Stimulated activated effector memory CD8-positive, alpha-beta T cell treated with anti-CD3 and anti-CD28 coated beads, Interleukin-12 subunit alpha, Interleukin-12 subunit beta, amount 100 ng/mL, for 72 hours (primary cell): ENCODE measurements around the gene ATG13.
A peak's percentile ranks its signal among the peaks of the same experiment; 100 is the strongest.
"Not testable (repeated sequence)": the region's sequence is repeated elsewhere in the genome, so short reads cannot be mapped to it uniquely, and the experiment has no call there.

Source experiments
- ATAC-seq: fragments of 150-1000 bp; cut with Tn5 transposase; 2 replicates; pipeline ENCODE4 v1.10.0; 2021
- DNase-seq, 2 donors: peaks; one replicate each; pipeline ENCODE4 v3.0.0; 2021 to 2022; ENCODE audit warnings: low spot score in 2 of 2
- H3K27ac Mint-ChIP-seq: one replicate; pipeline ENCODE4 v1.8.0; 2022; ENCODE audit warnings: mild to moderate bottlenecking, mixed read lengths
- H3K36me3 Mint-ChIP-seq: one replicate; pipeline ENCODE4 v1.8.0; 2022; ENCODE audit warnings: mild to moderate bottlenecking, mixed read lengths
- H3K4me1 Mint-ChIP-seq: one replicate; pipeline ENCODE4 v1.8.0; 2022; ENCODE audit warnings: mixed read lengths
- H3K4me3 Mint-ChIP-seq: one replicate; pipeline ENCODE4 v1.8.0; 2022; ENCODE audit warnings: mild to moderate bottlenecking, mixed read lengths
- H3K9me3 Mint-ChIP-seq: one replicate; pipeline ENCODE4 v1.8.0; 2022; ENCODE audit warnings: mixed read lengths

Gene ATG13

DNA sequence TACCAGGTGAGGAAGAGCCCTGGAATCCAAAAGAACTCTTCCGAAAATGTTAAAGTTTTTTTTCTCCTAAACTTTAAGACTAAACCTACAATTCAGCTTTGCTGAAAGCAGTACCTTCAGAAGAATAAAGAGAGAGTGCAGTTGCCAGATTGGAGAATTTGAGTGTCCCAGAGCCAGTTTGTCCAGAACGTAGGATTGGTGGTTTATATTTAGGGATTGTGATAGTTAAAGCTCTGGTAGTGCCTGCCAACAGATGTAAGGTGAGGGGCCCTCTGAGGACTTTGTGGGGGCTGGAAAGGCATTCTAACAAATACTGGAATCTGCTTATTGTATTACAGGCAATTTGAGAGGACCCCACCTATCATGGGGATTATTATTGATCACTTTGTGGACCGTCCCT is 39.8 kb downstream of the ATG13 start:
- ATAC-seq, result no peak
- Mint-ChIP-seq H3K36me3 (peaks cover 100% of the 10 kb centered on the region), H3K9me3 (no peaks in the 10 kb centered on the region), H3K4me3 (no peak overlapping the region), H3K27ac (peak overlapping the region; percentile 20), H3K4me1 (no peaks in the 10 kb centered on the region)
- DNase-seq, result no peak

DNA sequence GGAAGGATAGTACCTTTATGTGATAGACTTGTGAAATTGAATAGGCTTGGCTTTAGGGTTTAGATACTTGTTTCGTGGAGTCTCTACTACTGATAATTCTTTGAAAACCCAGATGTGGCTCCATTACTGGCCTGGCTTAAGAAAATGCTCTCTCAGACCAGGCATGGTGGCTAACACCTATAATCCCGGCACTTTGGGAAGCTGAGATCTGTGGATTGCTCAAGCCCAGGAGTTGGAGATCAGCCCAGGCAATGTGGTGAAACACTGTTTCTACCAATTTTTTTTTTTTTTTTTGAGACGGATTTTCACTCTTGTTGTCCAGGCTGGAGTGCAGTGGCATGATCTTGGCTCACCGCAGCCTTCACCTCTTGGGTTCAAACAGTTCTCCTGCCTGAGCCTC is 40.9 kb downstream of the ATG13 start:
- Mint-ChIP-seq H3K9me3 (no peaks in the 10 kb centered on the region), H3K4me1 (no peaks in the 10 kb centered on the region), H3K4me3 (no peak overlapping the region), H3K36me3 (peaks cover 100% of the 10 kb centered on the region), H3K27ac (peak overlapping the region; percentile 54)
- ATAC-seq (no peak), DNase-seq (no peak)

DNA sequence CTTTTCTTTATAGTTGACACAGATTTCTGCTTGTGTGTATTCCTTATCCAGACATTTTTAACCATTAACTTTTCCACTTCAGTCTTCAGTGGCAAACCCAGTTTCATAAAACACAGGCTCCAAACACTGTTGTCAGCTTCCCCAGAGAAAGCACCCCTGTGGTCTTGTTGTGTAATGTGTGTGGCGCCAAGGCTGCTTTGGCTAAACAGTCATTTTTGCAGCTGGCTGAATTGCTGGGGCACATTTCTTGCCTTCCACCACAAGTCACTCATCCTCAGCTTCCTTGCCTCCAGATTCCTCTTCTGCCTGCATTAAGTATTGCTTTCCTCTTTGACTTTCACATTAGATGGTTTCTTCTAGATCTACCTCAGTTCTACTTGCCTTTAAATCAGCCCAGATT is 42.6 kb downstream of the ATG13 start:
- Mint-ChIP-seq H3K36me3 (peaks cover 100% of the 10 kb centered on the region), H3K4me1 (no peaks in the 10 kb centered on the region), H3K27ac (no peak overlapping the region), H3K4me3 (no peak overlapping the region), H3K9me3 (no peaks in the 10 kb centered on the region)
- no peak for DNase-seq
- no peak for ATAC-seq

DNA sequence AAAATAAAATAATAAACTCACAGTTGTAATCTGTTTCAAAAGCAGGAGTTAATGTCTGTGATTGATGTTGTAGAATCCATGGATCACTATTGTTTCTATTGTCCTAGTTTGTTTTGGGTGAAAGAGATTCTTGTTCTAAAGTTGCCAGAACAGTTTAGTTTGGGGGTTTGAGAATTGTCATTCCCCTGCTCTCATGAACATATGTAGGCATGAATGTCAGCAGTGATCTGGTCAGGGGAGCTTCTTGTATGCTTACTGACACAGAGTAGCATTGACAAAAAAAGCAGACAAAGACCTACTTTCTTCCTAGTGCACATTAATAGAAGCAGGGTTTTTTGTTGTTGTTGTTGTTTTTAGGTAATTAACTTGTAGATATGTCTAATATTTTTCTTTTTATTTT is 44.5 kb downstream of the ATG13 start:
- H3K36me3 Mint-ChIP-seq, result peaks cover 100% of the 10 kb centered on the region
- no peak overlapping the region for H3K4me3 Mint-ChIP-seq
- H3K27ac Mint-ChIP-seq, result peak overlapping the region; percentile 14
- H3K4me1 Mint-ChIP-seq, result no peaks in the 10 kb centered on the region
- no peaks in the 10 kb centered on the region for H3K9me3 Mint-ChIP-seq
- no peak for ATAC-seq
- DNase-seq, result no peak

DNA sequence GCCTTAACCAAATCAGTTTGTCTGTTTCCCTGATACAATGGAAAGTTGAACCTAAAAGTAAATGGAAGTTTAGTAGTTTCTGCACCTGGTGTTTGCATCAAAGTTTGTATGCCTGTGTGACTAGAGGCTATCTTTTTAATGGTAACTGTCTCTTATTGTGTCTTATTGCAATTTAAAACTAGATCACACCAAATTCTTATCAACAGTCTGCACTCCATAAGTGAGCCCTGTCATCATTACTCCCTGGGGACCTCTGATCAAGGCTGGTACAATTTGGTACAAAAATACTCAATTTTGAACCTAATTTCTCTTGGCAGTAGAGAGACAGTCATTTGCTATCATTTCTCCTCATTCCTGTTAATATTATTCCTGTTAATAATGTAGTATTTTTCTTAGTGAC is 45.0 kb downstream of the ATG13 start:
- no peak for ATAC-seq
- Mint-ChIP-seq H3K27ac (peak overlapping the region; percentile 14), H3K36me3 (peaks cover 100% of the 10 kb centered on the region), H3K9me3 (no peaks in the 10 kb centered on the region), H3K4me1 (no peaks in the 10 kb centered on the region), H3K4me3 (no peak overlapping the region)
- no peak for DNase-seq

DNA sequence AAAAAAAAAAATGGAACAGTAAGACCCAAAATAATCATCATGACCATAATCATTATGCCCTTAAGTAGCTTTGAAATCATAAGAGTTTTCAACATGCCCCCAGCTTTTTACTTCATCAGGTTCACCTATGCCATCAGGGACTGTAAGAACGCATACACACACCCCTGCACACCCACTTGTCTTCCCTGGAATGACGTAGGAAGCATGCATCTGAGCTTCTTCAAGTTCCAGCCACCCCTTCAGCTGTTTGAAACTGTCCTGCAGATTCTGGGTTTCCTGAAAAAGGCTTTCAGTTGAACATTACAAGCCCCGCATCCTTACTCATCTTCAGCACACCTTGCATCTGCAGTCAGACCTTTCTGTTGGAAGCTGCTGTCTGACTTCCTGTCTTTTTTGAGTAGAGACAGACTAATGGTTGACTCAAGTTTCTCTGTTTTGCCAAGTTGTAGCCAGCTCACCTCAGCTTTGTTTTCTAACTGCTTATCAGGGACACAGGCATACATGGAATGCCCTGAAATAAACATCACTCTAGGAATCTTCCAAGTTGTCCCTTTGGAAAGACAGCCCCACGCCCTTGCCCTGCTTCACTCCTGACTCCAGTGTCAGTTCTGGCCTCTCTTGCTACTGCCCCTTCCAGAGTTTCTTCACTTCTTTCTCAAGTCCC is 46.1 kb downstream of the ATG13 start:
- ATAC-seq (no peak), DNase-seq (no peak)
- peak overlapping the region; percentile 80 for H3K27ac Mint-ChIP-seq
- peaks cover 100% of the 10 kb centered on the region for H3K36me3 Mint-ChIP-seq
- H3K4me1 Mint-ChIP-seq, result no peaks in the 10 kb centered on the region
- no peak overlapping the region for H3K4me3 Mint-ChIP-seq
- H3K9me3 Mint-ChIP-seq, result no peaks in the 10 kb centered on the region

DNA sequence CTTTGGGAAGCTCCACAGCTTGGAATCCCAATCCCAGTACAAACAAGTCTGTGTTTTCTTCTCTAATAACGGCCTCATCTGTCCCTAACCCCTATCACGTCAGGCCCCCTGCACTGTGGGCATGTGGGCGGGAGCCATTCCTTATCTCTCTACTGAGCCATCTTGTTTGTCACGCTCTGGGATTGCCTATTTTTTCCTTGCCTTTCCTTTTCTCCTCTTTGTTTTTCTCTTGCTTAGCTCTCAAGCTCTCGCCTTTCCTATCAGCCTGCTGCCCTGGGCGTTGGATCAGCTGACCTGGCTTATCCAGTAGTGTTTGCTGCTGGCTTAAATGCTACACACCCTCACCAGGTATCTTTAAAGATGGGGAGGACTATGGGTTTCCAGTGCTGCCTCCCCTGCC is 47.3 kb downstream of the ATG13 start:
- Mint-ChIP-seq H3K36me3 (peaks cover 97% of the 10 kb centered on the region), H3K4me3 (no peak overlapping the region), H3K4me1 (peaks cover 4% of the 10 kb centered on the region), H3K9me3 (no peaks in the 10 kb centered on the region), H3K27ac (peak overlapping the region; percentile 72)
- ATAC-seq (no peak), DNase-seq (no peak)

DNA sequence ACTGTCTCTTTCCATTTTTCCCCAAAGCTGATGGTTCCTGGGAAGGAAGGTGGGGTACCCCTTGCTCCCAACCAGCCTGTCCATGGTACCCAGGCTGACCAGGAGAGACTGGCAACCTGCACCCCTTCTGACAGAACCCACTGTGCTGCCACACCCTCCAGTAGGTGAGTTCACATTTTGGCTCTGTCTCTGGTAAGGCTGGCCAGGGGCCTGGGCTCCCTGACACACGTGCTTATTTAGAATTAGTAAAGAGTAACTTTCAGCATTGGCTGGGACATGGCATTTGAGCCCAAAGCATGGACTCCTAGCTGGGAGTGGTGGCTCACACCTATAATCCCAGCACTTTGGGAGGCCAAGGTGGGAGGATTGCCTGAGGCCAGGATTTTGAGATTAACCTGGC is 48.0 kb downstream of the ATG13 start:
- Mint-ChIP-seq H3K36me3 (peaks cover 96% of the 10 kb centered on the region), H3K4me1 (peaks cover 12% of the 10 kb centered on the region), H3K4me3 (no peak overlapping the region), H3K9me3 (no peaks in the 10 kb centered on the region), H3K27ac (peak overlapping the region; percentile 72)
- ATAC-seq (no peak), DNase-seq (no peak)

DNA sequence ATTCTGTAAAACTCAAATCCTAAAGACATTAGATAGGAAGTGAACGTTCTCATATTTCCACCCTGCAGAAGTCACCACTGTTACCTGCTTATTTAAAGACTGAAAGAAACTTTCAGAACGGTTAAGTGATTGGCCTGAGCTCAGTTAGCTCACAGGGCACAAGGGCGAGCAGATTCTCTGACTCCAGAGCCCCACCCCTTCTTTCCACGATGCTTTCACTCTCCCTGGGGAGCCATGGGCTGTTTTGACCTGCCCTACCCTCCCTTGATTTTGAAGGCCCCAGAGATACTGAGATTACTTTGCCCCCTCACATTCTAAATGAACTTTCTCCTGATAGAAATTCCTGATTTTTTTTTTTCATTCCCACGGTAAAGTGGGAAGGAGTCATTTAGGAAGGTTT is 49.2 kb downstream of the ATG13 start:
- H3K27ac Mint-ChIP-seq, result peak overlapping the region; percentile 90
- no peaks in the 10 kb centered on the region for H3K9me3 Mint-ChIP-seq
- peaks cover 93% of the 10 kb centered on the region for H3K36me3 Mint-ChIP-seq
- peaks cover 24% of the 10 kb centered on the region for H3K4me1 Mint-ChIP-seq
- no peak for ATAC-seq
- no peak overlapping the region for H3K4me3 Mint-ChIP-seq
- no peak for DNase-seq

DNA sequence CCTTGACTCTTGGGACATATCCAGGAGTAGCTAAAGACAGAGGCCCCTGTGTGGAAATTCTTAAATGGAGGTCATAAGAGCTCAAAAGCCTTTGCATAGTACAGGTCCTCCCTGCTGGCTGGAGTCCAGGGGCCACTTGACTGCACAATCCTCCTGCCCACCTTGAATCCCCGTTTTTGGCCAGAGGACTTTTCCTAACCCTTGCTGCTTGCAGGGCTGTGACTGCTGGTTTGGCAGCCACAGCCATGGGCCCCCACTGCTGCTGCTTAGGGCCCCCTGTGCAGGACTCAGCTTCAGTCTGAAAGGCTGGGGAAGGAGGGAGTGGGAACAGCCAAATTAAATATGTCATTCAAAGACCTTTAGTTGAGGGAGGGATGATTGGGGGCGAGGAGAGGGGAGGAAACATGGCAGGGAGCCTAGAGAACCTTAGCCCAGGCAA is 49.7 kb downstream of the ATG13 start:
- Mint-ChIP-seq H3K4me3 (no peak overlapping the region), H3K9me3 (no peaks in the 10 kb centered on the region), H3K36me3 (peaks cover 93% of the 10 kb centered on the region), H3K4me1 (peaks cover 29% of the 10 kb centered on the region), H3K27ac (peak overlapping the region; percentile 90)
- DNase-seq (no peak), ATAC-seq (no peak)

DNA sequence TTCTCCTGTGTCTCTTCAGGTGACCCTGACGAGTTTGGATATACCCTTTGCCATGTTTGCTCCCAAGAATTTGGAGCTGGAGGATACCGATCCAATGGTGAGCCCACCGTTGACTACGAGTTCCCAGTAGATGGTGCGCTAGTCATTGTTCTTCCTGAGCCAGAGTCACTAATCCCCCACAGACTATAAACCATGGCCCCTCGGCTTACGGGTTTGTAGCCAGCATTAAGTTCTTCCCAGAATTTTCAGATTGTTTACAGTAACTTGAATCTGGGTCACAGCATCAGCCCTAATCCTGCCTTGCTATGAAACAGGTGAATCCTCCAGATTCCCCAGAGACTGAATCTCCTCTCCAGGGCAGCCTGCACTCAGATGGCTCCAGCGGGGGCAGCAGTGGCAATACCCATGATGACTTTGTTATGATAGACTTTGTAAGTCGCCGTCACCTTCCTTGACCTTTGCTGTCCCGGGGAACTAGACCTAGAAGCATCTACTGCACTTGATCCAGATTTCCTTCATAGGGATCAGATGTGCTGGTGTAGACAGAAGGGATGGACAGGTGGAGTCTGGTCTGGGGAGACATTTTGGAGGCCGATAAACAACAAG is 51.2 kb downstream of the ATG13 start:
- ATAC-seq (no peak), DNase-seq (no peak)
- no peaks in the 10 kb centered on the region for H3K9me3 Mint-ChIP-seq
- peak overlapping the region; percentile 90 for H3K27ac Mint-ChIP-seq
- H3K4me1 Mint-ChIP-seq, result peaks cover 39% of the 10 kb centered on the region
- peaks cover 87% of the 10 kb centered on the region for H3K36me3 Mint-ChIP-seq
- no peak overlapping the region for H3K4me3 Mint-ChIP-seq

DNA sequence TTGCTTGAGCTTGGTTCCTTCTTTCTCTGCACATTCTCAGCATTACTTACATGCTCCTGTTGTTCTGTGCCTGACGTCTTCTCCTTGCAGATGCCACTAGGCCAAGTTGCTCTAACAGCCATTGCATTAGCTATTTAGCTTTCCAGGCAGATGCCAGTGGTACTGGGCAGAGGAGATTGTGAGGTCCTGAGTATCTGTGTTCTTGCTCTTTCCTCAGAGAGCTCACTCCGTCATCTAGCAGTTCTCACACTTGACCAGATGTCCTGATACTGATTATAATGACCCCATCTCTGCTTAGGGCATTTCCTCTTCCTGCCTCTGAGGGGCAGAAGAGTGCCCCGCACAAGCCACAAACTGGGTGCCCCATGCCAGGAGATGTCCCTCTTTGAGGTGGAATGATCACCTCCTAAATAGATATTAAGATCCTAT is 52.4 kb downstream of the ATG13 start:
- H3K4me3 Mint-ChIP-seq, result no peak overlapping the region
- H3K27ac Mint-ChIP-seq, result peak overlapping the region; percentile 90
- H3K4me1 Mint-ChIP-seq, result peaks cover 43% of the 10 kb centered on the region
- H3K36me3 Mint-ChIP-seq, result peaks cover 76% of the 10 kb centered on the region
- DNase-seq (no peak), ATAC-seq (no peak)
- no peaks in the 10 kb centered on the region for H3K9me3 Mint-ChIP-seq

DNA sequence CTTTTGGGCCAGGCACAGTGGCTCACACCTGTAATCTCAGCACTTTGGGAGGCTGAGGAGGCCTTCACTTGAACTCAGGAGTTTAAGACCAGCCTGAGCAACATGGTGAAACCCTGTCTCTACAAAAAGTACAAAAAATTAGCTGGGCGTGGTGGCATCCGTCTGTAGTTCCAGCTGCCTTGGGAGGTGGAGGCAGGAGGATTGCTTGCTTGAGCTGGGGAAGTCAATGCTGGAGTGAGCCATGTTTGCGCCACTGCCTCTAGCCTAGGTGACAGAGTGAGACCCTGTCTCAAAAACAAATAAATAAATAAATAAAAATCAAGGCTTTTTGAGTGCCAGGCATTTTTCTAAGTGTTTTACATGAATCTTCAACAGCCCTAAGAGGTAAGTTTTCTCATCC is 53.2 kb downstream of the ATG13 start:
- Mint-ChIP-seq H3K36me3 (peaks cover 68% of the 10 kb centered on the region), H3K4me3 (peak overlapping the region; percentile 50), H3K4me1 (peaks cover 48% of the 10 kb centered on the region), H3K27ac (peak overlapping the region; percentile 90)
- not testable (repeated sequence) for DNase-seq, ATAC-seq, H3K9me3 Mint-ChIP-seq

DNA sequence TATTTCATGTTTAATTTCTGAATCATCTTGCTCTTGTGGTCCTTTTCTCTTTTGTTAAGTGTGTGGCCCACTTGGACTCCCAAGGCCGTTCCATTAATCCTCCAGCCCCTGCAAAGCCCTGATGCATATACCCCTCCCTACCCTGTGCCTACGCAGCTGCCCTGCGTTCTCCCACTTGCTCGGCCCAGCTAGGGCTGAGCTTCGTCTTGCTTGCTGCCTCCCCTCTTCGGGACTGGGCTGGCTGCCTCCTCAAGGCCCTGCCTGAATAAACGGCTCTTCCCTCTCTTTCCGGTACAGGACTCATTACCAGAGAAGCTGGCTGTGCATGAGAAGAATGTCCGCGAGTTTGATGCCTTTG is 54.6 kb downstream of the ATG13 start:
- H3K36me3 Mint-ChIP-seq, result peaks cover 57% of the 10 kb centered on the region
- peak overlapping the region; percentile 50 for H3K4me3 Mint-ChIP-seq
- H3K4me1 Mint-ChIP-seq, result peaks cover 54% of the 10 kb centered on the region

DNA sequence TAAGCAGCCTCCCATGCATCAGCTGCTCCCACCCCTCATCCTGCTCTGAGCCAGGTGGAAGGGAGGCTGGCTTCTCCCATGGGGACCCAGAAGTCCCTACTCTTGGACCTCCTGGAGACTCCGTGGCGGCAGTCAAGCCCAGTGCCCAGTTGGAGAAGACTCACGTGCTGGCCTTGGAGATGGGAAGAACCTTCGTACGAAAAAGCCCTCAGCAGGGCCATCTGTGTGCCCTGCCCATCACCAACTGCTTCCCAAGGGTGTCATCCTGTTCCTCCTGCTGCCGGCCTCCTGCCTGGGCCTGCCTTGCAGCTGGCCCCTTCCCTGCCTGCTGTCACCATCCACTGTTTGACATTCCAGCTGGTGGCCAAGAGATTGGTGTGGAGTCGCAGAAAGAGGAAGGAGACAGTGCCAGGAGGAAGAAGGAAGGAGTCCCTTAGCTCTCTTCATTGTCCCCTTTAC is 55.1 kb downstream of the ATG13 start:
- Mint-ChIP-seq H3K36me3 (peaks cover 57% of the 10 kb centered on the region), H3K27ac (peak overlapping the region; percentile 90), H3K4me3 (peak overlapping the region; percentile 50), H3K9me3 (no peaks in the 10 kb centered on the region), H3K4me1 (peaks cover 59% of the 10 kb centered on the region)
- no peak for ATAC-seq
- DNase-seq, result no peak

More for the DNA sequence above, 54.6 kb downstream of the ATG13 start:
- Mint-ChIP-seq H3K27ac (peak overlapping the region; percentile 90), H3K9me3 (no peaks in the 10 kb centered on the region)
- no peak for DNase-seq
- ATAC-seq, result no peak

DNA sequence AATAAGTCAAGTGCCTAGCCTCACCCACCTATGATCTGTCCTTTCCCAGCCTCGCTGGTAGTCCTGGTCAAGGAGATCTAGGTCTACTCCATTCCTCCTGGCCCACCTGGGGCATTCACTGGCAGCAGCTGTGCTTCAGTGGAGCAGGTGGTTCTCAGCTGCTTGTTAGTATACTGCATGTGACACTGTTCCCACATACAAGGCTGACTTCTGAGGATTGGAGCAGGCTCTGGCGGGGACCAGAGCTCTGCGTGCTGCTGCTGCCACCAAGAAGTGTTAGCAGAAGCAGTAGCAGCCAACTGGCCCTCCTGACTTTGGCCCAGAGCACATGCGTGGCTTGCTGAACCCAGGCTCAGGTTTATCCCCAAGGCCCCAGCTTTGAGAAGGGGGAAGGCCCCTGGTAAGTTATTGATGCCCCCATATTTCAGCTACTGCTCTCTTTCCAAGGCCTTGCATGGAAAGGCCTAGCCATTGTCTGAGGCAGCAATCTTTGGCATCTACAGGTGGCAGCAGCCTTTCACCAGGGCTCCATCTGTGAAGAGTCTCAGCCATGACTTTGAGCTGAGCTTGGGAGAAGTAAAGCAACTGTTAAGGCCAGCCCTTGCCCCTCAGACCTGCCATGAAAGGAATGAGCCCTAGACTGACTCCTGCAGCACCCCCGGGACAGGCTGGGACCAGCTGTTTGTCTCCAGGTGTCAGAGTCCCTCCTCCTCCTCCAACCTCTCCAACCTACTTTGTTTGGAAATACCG is 56.5 kb downstream of the ATG13 start:
- peak overlapping the region; percentile 90 for H3K27ac Mint-ChIP-seq
- no peak for ATAC-seq
- peaks cover 56% of the 10 kb centered on the region for H3K36me3 Mint-ChIP-seq
- H3K4me1 Mint-ChIP-seq, result peaks cover 60% of the 10 kb centered on the region
- no peak for DNase-seq
- no peak overlapping the region for H3K4me3 Mint-ChIP-seq
- H3K9me3 Mint-ChIP-seq, result no peaks in the 10 kb centered on the region
